ENCODE measurements around the gene MMRN2. TPM values are rescaled to one million over a fixed set of nuclear protein-coding genes. Genes with fewer than 3 reads are reported as not detected.
"Not testable (repeated sequence)": the region's sequence is repeated elsewhere in the genome, so short reads cannot be mapped to it uniquely, and the experiment has no call there.

The MMRN2 gene
- polyA plus RNA-seq, 2 of the 4 experiments (the other 2 are of a cell fraction), result 0.35 to 1.1 TPM

DNA sequence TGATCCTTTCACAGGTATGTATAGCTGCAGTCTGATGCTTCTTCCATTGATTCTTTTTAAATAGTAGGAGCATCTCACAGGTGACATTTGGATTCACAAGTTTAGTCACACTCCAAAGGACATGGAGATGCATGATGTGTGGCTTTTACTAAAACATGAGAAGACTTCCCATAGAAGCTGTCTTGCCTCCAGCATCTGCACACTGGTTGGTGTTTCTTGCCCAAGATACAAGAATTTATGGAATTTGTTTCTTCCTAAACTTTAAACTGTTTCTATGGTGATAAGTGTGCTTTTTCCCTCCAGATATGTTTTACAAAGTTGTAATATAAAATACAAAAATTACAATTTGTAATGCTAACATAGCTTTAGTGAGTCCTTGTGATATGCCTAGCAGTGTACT lies 35.0 kb upstream of the MMRN2 start:
- ATAC-seq (no peak), DNase-seq (ENCODE audit: low read depth in 1 of 2, low spot score in 1 of 2) (no peak), FAIRE-seq (no peak)
- H3K4me3 ChIP-seq, result no peak overlapping the region
- 0 out of 3 replicates have a peak, but pooled peaks cover 8% of the 10 kb centered on the region for H3K4me1 ChIP-seq
- TF ChIP-seq JUN (IDR thresholded peaks at IDR 0.05), result no peak
- TF ChIP-seq, protein P1, sequence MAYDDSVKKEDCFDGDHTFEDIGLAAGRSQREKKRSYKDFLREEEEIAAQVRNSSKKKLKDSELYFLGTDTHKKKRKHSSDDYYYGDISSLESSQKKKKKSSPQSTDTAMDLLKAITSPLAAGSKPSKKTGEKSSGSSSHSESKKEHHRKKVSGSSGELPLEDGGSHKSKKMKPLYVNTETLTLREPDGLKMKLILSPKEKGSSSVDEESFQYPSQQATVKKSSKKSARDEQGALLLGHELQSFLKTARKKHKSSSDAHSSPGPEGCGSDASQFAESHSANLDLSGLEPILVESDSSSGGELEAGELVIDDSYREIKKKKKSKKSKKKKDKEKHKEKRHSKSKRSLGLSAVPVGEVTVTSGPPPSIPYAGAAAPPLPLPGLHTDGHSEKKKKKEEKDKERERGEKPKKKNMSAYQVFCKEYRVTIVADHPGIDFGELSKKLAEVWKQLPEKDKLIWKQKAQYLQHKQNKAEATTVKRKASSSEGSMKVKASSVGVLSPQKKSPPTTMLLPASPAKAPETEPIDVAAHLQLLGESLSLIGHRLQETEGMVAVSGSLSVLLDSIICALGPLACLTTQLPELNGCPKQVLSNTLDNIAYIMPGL (CRISPR knock-in tag; IDR thresholded peaks at IDR 0.05; ENCODE audit: borderline replicate concordance), result no peak
- no peak overlapping the region for H3K4me2 ChIP-seq
- no peak overlapping the region for H3K27ac ChIP-seq
- ChIA-PET CTCF (no interaction called here), POLR2A (no interaction called here)
- no peaks in the 10 kb centered on the region for H3K9me3 ChIP-seq

GRCh38 chr10:86991362-86991761 lies 33.9 kb upstream of the MMRN2 start:
- CTCF ChIA-PET; H3K4me2 ChIP-seq; POLR2A ChIA-PET; H3K9me3 ChIP-seq; ATAC-seq; H3K4me1 ChIP-seq; FAIRE-seq; H3K4me3 ChIP-seq; DNase-seq (ENCODE audit: low read depth in 1 of 2, low spot score in 1 of 2); H3K27ac ChIP-seq: not testable (repeated sequence)
- 38% methylated on average over 12 of the region's 12 CpGs for WGBS (ENCODE audit: missing lambda C conversion rate)

DNA sequence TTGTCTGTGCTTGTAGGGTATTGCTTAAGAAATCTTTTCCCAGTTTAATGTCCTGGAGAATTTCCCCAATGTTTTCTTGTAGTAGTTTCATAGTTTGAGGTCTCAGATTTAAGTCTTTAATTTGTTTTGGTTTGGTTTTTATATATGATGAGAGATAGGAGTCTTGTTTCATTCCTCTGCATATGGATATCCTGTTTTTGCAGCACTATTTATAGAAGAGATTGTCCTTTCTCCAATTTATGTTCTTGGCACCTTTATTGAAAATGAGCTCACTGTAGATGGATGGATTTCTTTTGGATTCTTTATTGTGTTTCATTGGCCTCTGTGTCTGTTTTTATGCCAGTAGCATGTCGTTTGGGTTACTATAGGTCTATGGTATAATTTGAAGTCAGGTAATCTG lies 31.1 kb upstream of the MMRN2 start:
- H3K4me1 ChIP-seq, result 0 out of 3 replicates have a peak, but pooled peaks cover 8% of the 10 kb centered on the region
- H3K4me2 ChIP-seq, result no peak overlapping the region
- no peak overlapping the region for H3K27ac ChIP-seq
- H3K4me3 ChIP-seq, result no peak overlapping the region
- H3K9me3 ChIP-seq, result no peaks in the 10 kb centered on the region
- no peak for DNase-seq (ENCODE audit: low read depth in 1 of 2, low spot score in 1 of 2)
- ChIA-PET POLR2A (interaction anchor here (0.8 kb wide), 1 partner anchor 18 kb away, joined by 4 read pairs; no protein-coding TSS in a partner anchor), CTCF (interaction anchor here (0.8 kb wide), 1 partner anchor 14 kb away, joined by 3 read pairs; no protein-coding TSS in a partner anchor)
- no peak for FAIRE-seq
- ATAC-seq, result no peak
- 16% methylated on average over 1 of the region's 1 CpG for WGBS (ENCODE audit: missing lambda C conversion rate)
- TF ChIP-seq MYC (IDR thresholded peaks at IDR 0.05; ENCODE audit: borderline replicate concordance, low read length) (no peak), RFX5 (IDR thresholded peaks at IDR 0.05) (no peak), HOXA7 (CRISPR knock-in tag; IDR thresholded peaks at IDR 0.05) (no peak), ELK1 (IDR thresholded peaks at IDR 0.05; ENCODE audit: low read depth, low read length) (no peak), CTCF (IDR thresholded peaks at IDR 0.05) (no peak), MAFK (IDR thresholded peaks at IDR 0.05; ENCODE audit: partially characterized antibody) (no peak), ZFP36 (IDR thresholded peaks at IDR 0.05; ENCODE audit: borderline replicate concordance, partially characterized antibody) (no peak), RARB (CRISPR knock-in tag; IDR thresholded peaks at IDR 0.05) (no peak), CBX2 (IDR thresholded peaks at IDR 0.05; ENCODE audit: borderline replicate concordance, low read depth) (no peak), ESRRA (IDR thresholded peaks at IDR 0.05; ENCODE audit: borderline replicate concordance, low read length) (no peak), POLR2AphosphoS2 (conservative IDR thresholded peaks at IDR 0.05; ENCODE audit: low read length) (no peak), MAZ (IDR thresholded peaks at IDR 0.05; ENCODE audit: borderline replicate concordance, low read depth, low read length) (no peak), ZSCAN20 (CRISPR knock-in tag; IDR thresholded peaks at IDR 0.05) (no peak)

- H3K4me2 ChIP-seq; DNase-seq (ENCODE audit: low read depth in 1 of 2, low spot score in 1 of 2); H3K9me3 ChIP-seq; FAIRE-seq; POLR2A ChIA-PET; H3K27ac ChIP-seq; ATAC-seq; H3K4me3 ChIP-seq; CTCF ChIA-PET: not testable (repeated sequence)
- peaks cover 10% of the 10 kb centered on the region for H3K4me1 ChIP-seq
- 92% methylated on average over 4 of the region's 4 CpGs for WGBS (ENCODE audit: missing lambda C conversion rate)
Measured at GRCh38 chr10:86984498-86984897, 27.1 kb upstream of the MMRN2 start.
